Right lobe of liver (tissue), 6 donors: Measurements from ENCODE around the gene GLP1R. TPM values are rescaled to one million over a fixed set of nuclear protein-coding genes. Genes with fewer than 3 reads are reported as not detected.
A peak's percentile ranks its signal among the peaks of the same experiment; 100 is the strongest.

ENCODE experiments used
- ATAC-seq, 4 donors: fragments of 200-7000 bp; cut with Tn5 transposase; one replicate each; pipeline ENCODE4 v1.9.1; 2020; ENCODE audit warnings: mild to moderate bottlenecking in 4 of 4, moderate library complexity in 4 of 4
- DNase-seq, 3 donors: peaks; one replicate each; pipeline ENCODE4 v3.0.0-alpha.2; 2020
- H3K27ac ChIP-seq, 3 donors: fragments of 200-600 bp; one replicate each; pipeline ENCODE4 v1.8.0; 2022
- H3K27me3 ChIP-seq, 2 donors: fragments of 200-600 bp; one replicate each; pipeline ENCODE4 v1.8.0; 2022
- H3K36me3 ChIP-seq, 4 donors: fragments of 200-600 bp; sonication (generic) in 1 of 4; one replicate each; pipeline versions ENCODE4 v1.5.1 to v1.8.0; 2017 to 2022; ENCODE audit warnings: control low read depth in 1 of 4
- H3K4me1 ChIP-seq, 4 donors: fragments of 200-600 bp; sonication (generic) in 1 of 4; one replicate each; pipeline versions ENCODE4 v1.5.1 to v1.8.0; 2017 to 2022; ENCODE audit warnings: control low read depth in 1 of 4
- H3K4me3 ChIP-seq, 3 donors: fragments of 200-600 bp; one replicate each; pipeline ENCODE4 v1.8.0; 2022
- H3K9me3 ChIP-seq, 4 donors: fragments of 200-600 bp; sonication (generic) in 1 of 4; one replicate each; pipeline versions ENCODE4 v1.5.1 to v1.8.0; 2017 to 2022; ENCODE audit warnings: control low read depth in 1 of 4
- POLR2A ChIP-seq: fragments of 450-650 bp; IDR thresholded peaks from one replicate; pipeline ENCODE4 v1.6.1; 2017; ENCODE audit warnings: antibody characterized with exemption, mild to moderate bottlenecking
- WGBS: methylation state at CpG from one replicate; pipeline ENCODE4 v1.1.6; 2018; ENCODE audit warnings: low coverage, low lambda C conversion rate; ENCODE audit not compliant: insufficient coverage; ENCODE audit errors: missing lambda C conversion rate; 5-methylcytosine and 5-hydroxymethylcytosine counted together
- intact Hi-C, 2 donors: fragments of 100-400 bp; cut with DNase I; formaldehyde crosslinking; loops; one replicate each; pipeline versions ENCODE4 v1.11.2 to v1.14.1; 2022
- total RNA-seq, 6 experiments: library from RNA; depleted of rRNA in 2 of 6; stranded (reverse); fragments of >200 nt in 2 of 6; fragmentation: NEBNext Ultra II Directional in 3 of 6; extraction: Animal tissue kit (Norgen Biotek cat#: 25700) in 3 of 6; gene quantifications; one replicate each; pipeline versions ENCODE4 v1.1.0 to v1.2.4, GENCODE V29; 2016 to 2023
- TF ChIP-seq, protein P1 (sequence below), 4 donors: fragments of 200-600 bp in 3 of 4; fragments of 450-650 bp in 1 of 4; IDR thresholded peaks; one replicate each; pipeline versions ENCODE4 v1.5.1 to v1.8.0; 2016 to 2022; ENCODE audit warnings: antibody characterized with exemption in 4 of 4, mild to moderate bottlenecking in 2 of 4
- donor health status: DM: no; HTN: yes; CAD: no.
- donor health status: DM: no; HTN: no; CAD: no.
- donor health status: DM: no; HTN: no; CAD: no.
- donor health status: DM: no; HTN: yes; CAD: no.
- donor health status: DM: no; HTN: yes; CAD: no.

GLP1R gene
- total RNA-seq, 6 experiments from 2014 or later = not detected

DNA sequence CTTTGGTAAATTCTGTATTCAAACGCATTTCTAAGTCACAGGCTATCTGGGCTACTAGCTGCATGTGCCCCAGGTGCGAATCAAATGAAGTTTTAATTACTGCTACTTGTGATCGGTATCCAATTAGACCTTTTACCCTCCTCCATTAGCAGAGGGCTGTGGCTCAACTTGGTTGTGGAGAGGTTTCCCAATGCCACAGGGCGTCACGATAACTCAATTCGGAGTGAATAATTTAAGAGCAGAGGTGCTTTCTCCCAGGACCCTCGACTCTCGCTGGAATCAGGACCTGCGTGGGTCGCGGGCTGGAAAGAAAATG lies 65.8 kb downstream of the GLP1R start:
- Histone ChIP-seq H3K36me3 (no peaks in the 10 kb centered on the region), H3K27me3 (no peaks in the 10 kb centered on the region), H3K27ac (peak overlapping the region; percentile 82 to 96 (median 89)), H3K4me3 (peak overlapping the region; percentile 60 to 69 (median 66)), H3K9me3 (no peaks in the 10 kb centered on the region), H3K4me1 (peaks cover 0 to 7% (median 3%) of the 10 kb centered on the region in 4 donors)
- 0% methylated on average over 11 of the region's 11 CpGs for WGBS
- ATAC-seq = peak; percentile 28 to 38 (median 32)
- intact Hi-C loops = no loop called here
- no peak for TF ChIP-seq POLR2A
- TF ChIP-seq, protein P1, sequence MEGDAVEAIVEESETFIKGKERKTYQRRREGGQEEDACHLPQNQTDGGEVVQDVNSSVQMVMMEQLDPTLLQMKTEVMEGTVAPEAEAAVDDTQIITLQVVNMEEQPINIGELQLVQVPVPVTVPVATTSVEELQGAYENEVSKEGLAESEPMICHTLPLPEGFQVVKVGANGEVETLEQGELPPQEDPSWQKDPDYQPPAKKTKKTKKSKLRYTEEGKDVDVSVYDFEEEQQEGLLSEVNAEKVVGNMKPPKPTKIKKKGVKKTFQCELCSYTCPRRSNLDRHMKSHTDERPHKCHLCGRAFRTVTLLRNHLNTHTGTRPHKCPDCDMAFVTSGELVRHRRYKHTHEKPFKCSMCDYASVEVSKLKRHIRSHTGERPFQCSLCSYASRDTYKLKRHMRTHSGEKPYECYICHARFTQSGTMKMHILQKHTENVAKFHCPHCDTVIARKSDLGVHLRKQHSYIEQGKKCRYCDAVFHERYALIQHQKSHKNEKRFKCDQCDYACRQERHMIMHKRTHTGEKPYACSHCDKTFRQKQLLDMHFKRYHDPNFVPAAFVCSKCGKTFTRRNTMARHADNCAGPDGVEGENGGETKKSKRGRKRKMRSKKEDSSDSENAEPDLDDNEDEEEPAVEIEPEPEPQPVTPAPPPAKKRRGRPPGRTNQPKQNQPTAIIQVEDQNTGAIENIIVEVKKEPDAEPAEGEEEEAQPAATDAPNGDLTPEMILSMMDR (IDR thresholded peaks at IDR 0.05) = no peak
- no peak for DNase-seq

GRCh38 chr6:39114704-39115599 lies 66.4 kb downstream of the GLP1R start, which contains the start of gene SAYSD1:
Gene SAYSD1, minus strand, starts transcription at chr6:39115186. Its CDS starts 97 bp downstream, at chr6:39115089.
- intact Hi-C loops = no loop called here
- H3K4me1 ChIP-seq = peaks cover 0 to 7% (median 3%) of the 10 kb centered on the region in 4 donors
- H3K27me3 ChIP-seq = no peaks in the 10 kb centered on the region
- peak within 1 kb of the TSS; percentile 60 to 69 (median 66) for H3K4me3 ChIP-seq
- ATAC-seq (peak; percentile 96 to 98 (median 96)), DNase-seq (peak; percentile 93)
- 3% methylated on average over 12 of the region's 68 CpGs for WGBS
- TF ChIP-seq POLR2A = peak; percentile 90
- TF ChIP-seq, protein P1 (IDR thresholded peaks at IDR 0.05) = no peak
- H3K9me3 ChIP-seq = no peaks in the 10 kb centered on the region
- H3K27ac ChIP-seq = peak within 1 kb of the TSS; percentile 82 to 96 (median 89)
- H3K36me3 ChIP-seq = no peaks in the 10 kb centered on the region

GRCh38 chr6:39118921-39119320 lies 70.3 kb downstream of the GLP1R start:
- Histone ChIP-seq H3K4me3 (no peak overlapping the region), H3K9me3 (no peaks in the 10 kb centered on the region), H3K27me3 (no peaks in the 10 kb centered on the region), H3K4me1 (peaks cover 0 to 4% (median 2%) of the 10 kb centered on the region in 4 donors), H3K36me3 (no peaks in the 10 kb centered on the region), H3K27ac (no peak overlapping the region)
- TF ChIP-seq POLR2A = no peak
- TF ChIP-seq, protein P1 (IDR thresholded peaks at IDR 0.05) = no peak
- intact Hi-C loops = no loop called here
- no peak for DNase-seq
- no peak for ATAC-seq
- WGBS = 90% methylated on average over 4 of the region's 4 CpGs

DNA sequence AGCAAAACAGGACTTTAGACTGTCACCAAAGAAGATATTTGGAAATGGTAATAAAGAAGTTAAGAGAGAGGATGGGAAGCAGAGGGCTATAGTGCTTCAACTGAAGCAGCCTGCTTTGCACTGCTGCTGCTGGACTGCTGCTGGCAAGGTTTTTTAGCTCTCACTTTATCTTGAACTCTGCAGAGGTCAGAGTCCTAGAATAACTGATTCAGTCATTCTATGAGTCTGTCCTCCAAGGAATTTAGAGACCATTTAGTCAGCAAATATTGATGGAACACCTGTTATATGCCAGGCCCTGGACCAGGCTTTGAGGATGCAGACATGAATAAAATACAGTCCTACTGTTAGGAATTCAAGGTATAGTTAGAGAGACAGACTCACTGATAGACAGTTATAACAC lies 75.5 kb downstream of the GLP1R start:
- Histone ChIP-seq H3K9me3 (no peaks in the 10 kb centered on the region), H3K27me3 (no peaks in the 10 kb centered on the region), H3K27ac (no peak overlapping the region), H3K36me3 (no peaks in the 10 kb centered on the region), H3K4me1 (no peaks in the 10 kb centered on the region), H3K4me3 (no peak overlapping the region)
- intact Hi-C loops = no loop called here
- DNase-seq (no peak), ATAC-seq (no peak)
- TF ChIP-seq, protein P1 (IDR thresholded peaks at IDR 0.05) = no peak
- no peak for TF ChIP-seq POLR2A
